Uterus (tissue), 4 donors: ENCODE results near the gene ADD1. TPM values are rescaled to one million over a fixed set of nuclear protein-coding genes. Genes with fewer than 3 reads are reported as not detected.

Source experiments
- DNase-seq, 2 donors: peaks; one replicate each; pipeline ENCODE4 v3.0.0-alpha.2; 2019 to 2020
- H3K27ac ChIP-seq, 2 donors: fragments of 200-600 bp; sonication (generic); 1 replicate in 1 of 2; 2 replicates in 1 of 2; pipeline ENCODE4 v1.5.1; 2016 to 2018
- H3K27me3 ChIP-seq, 2 donors: fragments of 200-600 bp; sonication (generic); one replicate each; pipeline ENCODE4 v1.5.1; 2018 to 2019; ENCODE audit warnings: control low read depth in 1 of 2
- H3K36me3 ChIP-seq, 2 donors: fragments of 200-600 bp; sonication (generic); one replicate each; pipeline ENCODE4 v1.5.1; 2019; ENCODE audit warnings: control low read depth in 1 of 2
- H3K4me1 ChIP-seq, 2 donors: fragments of 200-600 bp; sonication (generic); one replicate each; pipeline ENCODE4 v1.5.1; 2018 to 2019; ENCODE audit warnings: control low read depth in 1 of 2
- H3K4me3 ChIP-seq, 2 donors: fragments of 200-600 bp; sonication (generic); 1 replicate in 1 of 2; 2 replicates in 1 of 2; pipeline ENCODE4 v1.5.1; 2018 to 2019; ENCODE audit warnings: mild to moderate bottlenecking in 1 of 2
- H3K9me3 ChIP-seq, 2 donors: fragments of 200-600 bp; sonication (generic); one replicate each; pipeline ENCODE4 v1.5.1; 2019; ENCODE audit warnings: control low read depth in 1 of 2
- CTCF ChIP-seq, 4 experiments: fragments of 200-600 bp in 2 of 4; fragments of 450-650 bp in 2 of 4; sonication (generic) in 2 of 4; IDR thresholded peaks; one replicate each; pipeline ENCODE4 v1.5.1; 2016 to 2019; ENCODE audit warnings: antibody characterized with exemption in 4 of 4, mild to moderate bottlenecking in 2 of 4, moderate library complexity in 1 of 4
- POLR2A ChIP-seq, 2 donors: fragments of 450-650 bp; IDR thresholded peaks; one replicate each; pipeline ENCODE4 v1.6.1; 2016; ENCODE audit warnings: antibody characterized with exemption in 2 of 2, mild to moderate bottlenecking in 1 of 2, moderate library complexity in 1 of 2
- intact Hi-C: fragments of 100-400 bp; cut with DNase I; formaldehyde crosslinking; loops from one replicate; pipeline ENCODE4 v1.15.1; 2023; ENCODE audit warnings: low total_unique reads
- total RNA-seq, 4 donors: library from RNA; depleted of rRNA in 3 of 4; stranded (reverse); fragments of >200 nt in 3 of 4; gene quantifications; one replicate each; pipeline versions ENCODE4 v1.1.0 to v1.2.4, GENCODE V29; 2014 to 2023
- donor health status: DM: yes; HTN: yes; CAD: no.

The ADD1 gene
- total RNA-seq, 4 donors from 2014 or later: 161 to 403 (median 225) TPM

GRCh38 chr4:2881431-2881830 lies 37.8 kb downstream of the ADD1 start:
- no peaks in the 10 kb centered on the region for H3K36me3 ChIP-seq

DNA sequence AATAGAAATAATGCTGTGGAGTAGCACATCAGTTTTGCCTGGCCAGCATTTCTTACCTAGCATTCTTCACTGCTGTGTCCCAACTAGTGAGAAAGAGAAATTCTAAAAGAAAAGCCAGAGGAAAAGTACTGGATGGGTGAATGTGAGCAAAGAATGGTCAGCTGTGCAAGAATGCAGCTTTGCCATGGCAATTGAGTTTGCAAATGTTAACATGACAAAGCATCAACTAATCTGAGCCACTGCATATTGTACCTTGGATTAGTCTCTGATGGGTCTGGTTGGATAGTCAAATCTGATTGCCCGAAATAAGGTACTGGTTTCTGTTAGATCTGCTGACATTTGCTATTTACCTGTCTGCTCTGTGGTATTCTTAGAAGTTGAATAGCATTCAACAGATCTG lies 38.7 kb downstream of the ADD1 start:
- H3K36me3 ChIP-seq: no peaks in the 10 kb centered on the region
- TF ChIP-seq CTCF (IDR thresholded peaks at IDR 0.05): no peak
- TF ChIP-seq POLR2A (IDR thresholded peaks at IDR 0.05): no peak
- H3K4me1 ChIP-seq: no peaks in the 10 kb centered on the region
- DNase-seq: no peak
- intact Hi-C loops: no loop called here
- H3K27me3 ChIP-seq: no peaks in the 10 kb centered on the region
- H3K9me3 ChIP-seq: no peaks in the 10 kb centered on the region
- no peak overlapping the region for H3K4me3 ChIP-seq
- H3K27ac ChIP-seq: no peak overlapping the region

More at GRCh38 chr4:2881431-2881830, 37.8 kb downstream of the ADD1 start:
- no peaks in the 10 kb centered on the region for H3K4me1 ChIP-seq
- H3K9me3 ChIP-seq: no peaks in the 10 kb centered on the region
- no peak overlapping the region for H3K4me3 ChIP-seq
- intact Hi-C loops: no loop called here
- TF ChIP-seq POLR2A (IDR thresholded peaks at IDR 0.05): no peak
- TF ChIP-seq CTCF (IDR thresholded peaks at IDR 0.05): no peak
- no peaks in the 10 kb centered on the region for H3K27me3 ChIP-seq
- no peak for DNase-seq
- no peak overlapping the region for H3K27ac ChIP-seq

DNA sequence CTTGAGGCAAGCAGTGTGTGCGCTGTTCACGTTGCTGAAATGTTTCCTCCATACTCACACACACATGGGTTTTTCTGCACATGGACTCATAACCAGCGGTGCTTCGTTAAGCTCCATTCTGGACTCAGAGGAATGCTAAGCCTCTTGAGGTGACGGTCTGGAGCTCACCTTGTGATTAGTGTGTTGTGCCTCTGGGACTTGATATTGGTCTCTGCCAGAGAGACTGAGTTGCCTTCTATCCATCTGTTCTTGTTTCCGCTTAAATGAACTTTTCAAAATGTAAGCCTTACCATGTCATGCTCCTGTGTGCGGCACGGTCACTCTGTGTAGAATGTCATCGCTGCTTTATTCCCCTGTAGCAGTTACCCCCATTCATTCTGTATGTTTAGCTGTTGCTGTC lies 42.5 kb downstream of the ADD1 start:
- Histone ChIP-seq H3K36me3 (no peaks in the 10 kb centered on the region), H3K4me3 (no peak overlapping the region), H3K27ac (no peak overlapping the region), H3K4me1 (no peaks in the 10 kb centered on the region), H3K27me3 (no peaks in the 10 kb centered on the region), H3K9me3 (no peaks in the 10 kb centered on the region)
- intact Hi-C loops: no loop called here
- no peak for DNase-seq
- TF ChIP-seq POLR2A (IDR thresholded peaks at IDR 0.05) (no peak), CTCF (IDR thresholded peaks at IDR 0.05) (no peak)

DNA sequence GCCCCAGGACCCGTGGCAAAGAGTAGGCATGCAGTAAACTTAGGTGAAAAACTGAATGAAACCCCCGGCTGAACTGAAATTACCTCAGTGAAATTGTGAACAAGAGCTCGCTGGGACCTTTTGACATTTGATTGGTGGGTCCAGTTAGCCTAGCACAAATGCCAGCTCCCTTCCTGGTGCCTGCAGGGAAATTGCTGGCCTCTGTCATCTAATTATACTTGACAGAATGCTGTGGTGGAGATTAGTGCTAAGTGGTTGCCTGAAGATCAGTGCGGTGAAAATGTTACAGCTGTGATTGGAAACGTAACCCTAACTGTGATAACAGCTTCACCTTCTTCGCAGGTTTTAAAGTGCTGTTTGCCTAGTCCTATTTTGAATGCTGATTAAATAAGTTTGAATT lies 43.0 kb downstream of the ADD1 start:
- no peak overlapping the region for H3K4me3 ChIP-seq
- H3K36me3 ChIP-seq: no peaks in the 10 kb centered on the region
- intact Hi-C loops: no loop called here
- H3K27ac ChIP-seq: no peak overlapping the region
- H3K27me3 ChIP-seq: no peaks in the 10 kb centered on the region
- H3K4me1 ChIP-seq: no peaks in the 10 kb centered on the region
- no peak for DNase-seq
- TF ChIP-seq POLR2A (IDR thresholded peaks at IDR 0.05) (no peak), CTCF (IDR thresholded peaks at IDR 0.05) (no peak)
- no peaks in the 10 kb centered on the region for H3K9me3 ChIP-seq

DNA sequence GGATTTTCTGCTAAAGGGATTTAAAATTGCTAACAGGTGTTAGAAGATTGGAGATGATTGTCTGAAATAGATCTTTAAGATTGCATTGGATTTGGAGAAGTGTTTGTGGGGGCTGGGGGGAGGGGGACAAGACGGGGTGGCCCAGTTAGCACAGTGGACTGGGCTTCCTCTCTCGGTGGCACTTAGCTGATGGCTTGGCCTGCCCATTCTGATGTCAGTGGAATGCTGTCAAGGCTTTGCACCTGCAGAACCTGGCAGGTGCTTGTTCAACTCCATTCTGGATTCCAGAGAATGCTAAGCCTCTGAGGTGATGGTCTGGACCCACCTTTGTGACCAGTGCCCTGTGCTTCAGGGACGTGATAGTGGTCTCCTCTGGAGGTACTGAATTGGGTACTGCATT lies 43.7 kb downstream of the ADD1 start:
- Histone ChIP-seq H3K36me3 (no peaks in the 10 kb centered on the region), H3K27me3 (no peaks in the 10 kb centered on the region), H3K27ac (no peak overlapping the region), H3K4me3 (no peak overlapping the region), H3K9me3 (no peaks in the 10 kb centered on the region), H3K4me1 (no peaks in the 10 kb centered on the region)
- intact Hi-C loops: no loop called here
- no peak for DNase-seq
- no peak for TF ChIP-seq POLR2A (IDR thresholded peaks at IDR 0.05)
- TF ChIP-seq CTCF (IDR thresholded peaks at IDR 0.05): no peak
